ENCODE data around the gene GALNT2. TPM values are rescaled to one million over a fixed set of nuclear protein-coding genes. Genes with fewer than 3 reads are reported as not detected.

GALNT2 gene
- total RNA-seq, 1 experiment from 2014 or later: 152 TPM

GRCh38 chr1:230084408-230085177 is 17.6 kb downstream of the GALNT2 start:
- DNase-seq (ENCODE audit: low read depth, low spot score) (peak; percentile 93), ATAC-seq (peak; percentile 95)
- TF ChIP-seq POLR2AphosphoS5 (IDR thresholded peaks at IDR 0.05; ENCODE audit: low read depth, low read length): peak; percentile 55; the same call in 1 of the 2 replicates
- TF ChIP-seq SIN3A (IDR thresholded peaks at IDR 0.05; ENCODE audit: borderline replicate concordance, insufficient read depth, low read depth, low read length): no peak
- intact Hi-C loops (cut with micrococcal nuclease; ENCODE audit: unreplicated experiment) (no loop called here), in situ Hi-C loops (cut with HindIII; ENCODE audit: low pct_unique_long_range_greater_than_20kb, low sequenced_read_pairs) (no loop called here)
- peak overlapping the region in 1 of 2 experiments; percentile 29; a peak in 3 of 4 replicates for H3K4me3 ChIP-seq (ENCODE audit: low read depth in 2 of 2, low read length in 2 of 2)
- CTCF ChIA-PET: no interaction called here
- POLR2A ChIA-PET: no interaction called here
- H3K36me3 ChIP-seq (ENCODE audit: control insufficient read depth, insufficient read depth, low read length): no peaks in the 10 kb centered on the region
- BruUV-seq (replicated peaks): no TSS peak
- peak overlapping the region; percentile 82 for H3K27ac ChIP-seq (ENCODE audit: low read length)
- H3K27me3 ChIP-seq (ENCODE audit: control insufficient read depth, insufficient read depth, low read length): no peaks in the 10 kb centered on the region
- H3K9me3 ChIP-seq (ENCODE audit: control insufficient read depth, insufficient read depth, low read depth, low read length): no peaks in the 10 kb centered on the region
- peaks cover 47% of the 10 kb centered on the region for H3K4me1 ChIP-seq (ENCODE audit: control insufficient read depth, insufficient read depth, low read length)

- BruUV-seq (replicated peaks): no TSS peak
- intact Hi-C loops (cut with micrococcal nuclease; ENCODE audit: unreplicated experiment) (no loop called here), in situ Hi-C loops (cut with HindIII; ENCODE audit: low pct_unique_long_range_greater_than_20kb, low sequenced_read_pairs) (no loop called here)
- Histone ChIP-seq H3K27me3 (ENCODE audit: control insufficient read depth, insufficient read depth, low read length) (no peaks in the 10 kb centered on the region), H3K27ac (ENCODE audit: low read length) (peak overlapping the region; percentile 82), H3K9me3 (ENCODE audit: control insufficient read depth, insufficient read depth, low read depth, low read length) (no peaks in the 10 kb centered on the region), H3K4me3 (ENCODE audit: low read depth in 2 of 2, low read length in 2 of 2) (peak overlapping the region in 1 of 2 experiments; percentile 21; a peak in 2 of 4 replicates), H3K36me3 (ENCODE audit: control insufficient read depth, insufficient read depth, low read length) (no peaks in the 10 kb centered on the region), H3K4me1 (ENCODE audit: control insufficient read depth, insufficient read depth, low read length) (peaks cover 52% of the 10 kb centered on the region)
- no peak for TF ChIP-seq TCF7L2 (IDR thresholded peaks at IDR 0.05; ENCODE audit: low read depth, low read length)
- no peak for TF ChIP-seq CTCF (IDR thresholded peaks at IDR 0.05)
- no peak for TF ChIP-seq SIN3A (IDR thresholded peaks at IDR 0.05; ENCODE audit: borderline replicate concordance, insufficient read depth, low read depth, low read length)
- no peak for TF ChIP-seq REST (IDR thresholded peaks at IDR 0.05; ENCODE audit: insufficient read depth in 1 of 2, low read depth in 2 of 2, low read length in 1 of 2)
- no peak for TF ChIP-seq POLR2AphosphoS5 (IDR thresholded peaks at IDR 0.05; ENCODE audit: low read depth, low read length)
- CTCF ChIA-PET: no interaction called here
- DNase-seq (ENCODE audit: low read depth, low spot score) (no peak), ATAC-seq (no peak)
- POLR2A ChIA-PET: no interaction called here
Measured at GRCh38 chr1:230085178-230085515, 18.1 kb downstream of the GALNT2 start.

- in situ Hi-C loops (cut with HindIII; ENCODE audit: low pct_unique_long_range_greater_than_20kb, low sequenced_read_pairs): no loop called here
- CTCF ChIA-PET: no interaction called here
- no peak for TF ChIP-seq POLR2AphosphoS5 (IDR thresholded peaks at IDR 0.05; ENCODE audit: low read depth, low read length)
- no peak for TF ChIP-seq SIN3A (IDR thresholded peaks at IDR 0.05; ENCODE audit: borderline replicate concordance, insufficient read depth, low read depth, low read length)
- no peak for TF ChIP-seq REST (IDR thresholded peaks at IDR 0.05; ENCODE audit: insufficient read depth in 1 of 2, low read depth in 2 of 2, low read length in 1 of 2)
- no peak for TF ChIP-seq CTCF (IDR thresholded peaks at IDR 0.05)
- TF ChIP-seq TCF7L2 (IDR thresholded peaks at IDR 0.05; ENCODE audit: low read depth, low read length): no peak
- H3K4me1 ChIP-seq (ENCODE audit: control insufficient read depth, insufficient read depth, low read length): peaks cover 59% of the 10 kb centered on the region
- H3K27ac ChIP-seq (ENCODE audit: low read length): peak overlapping the region; percentile 82
- intact Hi-C loops (cut with micrococcal nuclease; ENCODE audit: unreplicated experiment): no loop called here
- no peak overlapping the region for H3K4me3 ChIP-seq (ENCODE audit: low read depth in 2 of 2, low read length in 2 of 2)
- no peak for ATAC-seq
- H3K9me3 ChIP-seq (ENCODE audit: control insufficient read depth, insufficient read depth, low read depth, low read length): no peaks in the 10 kb centered on the region
- POLR2A ChIA-PET: no interaction called here
- H3K36me3 ChIP-seq (ENCODE audit: control insufficient read depth, insufficient read depth, low read length): no peaks in the 10 kb centered on the region
- no peak for DNase-seq (ENCODE audit: low read depth, low spot score)
- no peaks in the 10 kb centered on the region for H3K27me3 ChIP-seq (ENCODE audit: control insufficient read depth, insufficient read depth, low read length)
- no TSS peak for BruUV-seq (replicated peaks)
Measured at GRCh38 chr1:230086151-230086550, 19.1 kb downstream of the GALNT2 start.
